Measurements from ENCODE around the gene CYB5RL.

The CYB5RL gene

DNA sequence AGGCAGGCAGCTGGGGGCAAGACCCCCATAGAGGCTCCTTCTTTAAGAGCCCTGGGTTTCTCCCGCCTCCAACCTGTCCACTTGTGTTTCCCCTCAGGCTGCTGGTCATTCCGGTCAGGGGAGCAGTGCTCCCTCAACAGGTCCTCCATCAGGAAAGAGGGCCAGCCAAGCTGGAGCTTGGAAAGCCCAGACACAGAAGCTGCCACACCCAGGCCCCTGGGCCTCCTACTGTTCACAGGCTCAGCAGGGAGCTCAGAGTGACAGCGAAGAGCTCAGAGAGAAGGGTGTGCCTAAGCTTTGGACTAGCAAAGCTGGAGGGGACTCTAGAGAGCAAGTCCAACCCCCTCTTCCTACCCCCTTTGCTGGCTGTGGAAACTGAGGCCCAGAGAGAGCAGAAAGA, 36.8 kb downstream of the CYB5RL start:
- no peak for DNase-seq
- Histone ChIP-seq H3K27me3 (no peaks in the 10 kb centered on the region), H3K4me1 (no peaks in the 10 kb centered on the region), H3K4me3 (ENCODE audit: low read depth, low read length) (no peak overlapping the region), H3K9me3 (no peaks in the 10 kb centered on the region), H3K36me3 (no peaks in the 10 kb centered on the region)
- TF ChIP-seq, protein P1, sequence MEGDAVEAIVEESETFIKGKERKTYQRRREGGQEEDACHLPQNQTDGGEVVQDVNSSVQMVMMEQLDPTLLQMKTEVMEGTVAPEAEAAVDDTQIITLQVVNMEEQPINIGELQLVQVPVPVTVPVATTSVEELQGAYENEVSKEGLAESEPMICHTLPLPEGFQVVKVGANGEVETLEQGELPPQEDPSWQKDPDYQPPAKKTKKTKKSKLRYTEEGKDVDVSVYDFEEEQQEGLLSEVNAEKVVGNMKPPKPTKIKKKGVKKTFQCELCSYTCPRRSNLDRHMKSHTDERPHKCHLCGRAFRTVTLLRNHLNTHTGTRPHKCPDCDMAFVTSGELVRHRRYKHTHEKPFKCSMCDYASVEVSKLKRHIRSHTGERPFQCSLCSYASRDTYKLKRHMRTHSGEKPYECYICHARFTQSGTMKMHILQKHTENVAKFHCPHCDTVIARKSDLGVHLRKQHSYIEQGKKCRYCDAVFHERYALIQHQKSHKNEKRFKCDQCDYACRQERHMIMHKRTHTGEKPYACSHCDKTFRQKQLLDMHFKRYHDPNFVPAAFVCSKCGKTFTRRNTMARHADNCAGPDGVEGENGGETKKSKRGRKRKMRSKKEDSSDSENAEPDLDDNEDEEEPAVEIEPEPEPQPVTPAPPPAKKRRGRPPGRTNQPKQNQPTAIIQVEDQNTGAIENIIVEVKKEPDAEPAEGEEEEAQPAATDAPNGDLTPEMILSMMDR (IDR thresholded peaks at IDR 0.05; ENCODE audit: low read depth, low read length), result no peak

DNA sequence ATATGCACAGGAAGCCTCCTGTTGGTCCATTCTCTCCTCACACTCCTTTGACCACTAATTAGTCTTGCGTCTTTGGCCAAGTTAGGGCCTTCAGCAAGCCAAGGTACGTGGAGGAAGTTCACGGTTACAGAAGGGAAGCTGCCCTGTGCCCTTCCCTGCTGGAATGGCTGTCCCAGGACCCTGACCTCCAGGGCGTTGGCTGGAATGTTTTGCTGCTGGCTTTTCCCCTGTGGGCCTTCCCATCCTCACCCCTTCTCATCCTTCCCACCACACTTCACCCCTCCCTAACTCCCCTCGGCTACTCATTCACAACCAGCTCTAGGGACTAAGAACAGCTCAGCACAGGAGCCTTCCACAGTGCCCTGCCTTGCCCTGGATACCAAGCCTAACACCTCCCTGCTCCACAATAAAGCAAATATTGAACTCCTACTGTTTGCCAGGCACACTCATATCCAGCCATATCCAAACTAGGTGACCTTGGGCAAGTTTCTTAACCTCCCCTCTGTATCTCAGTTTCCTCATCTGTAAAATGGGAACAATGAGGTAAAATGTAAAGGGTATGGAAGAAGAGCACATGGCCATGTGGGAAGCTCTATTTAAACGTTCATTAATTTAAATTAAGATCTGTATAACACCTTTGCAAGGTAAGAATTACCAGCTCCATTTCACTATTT, 38.2 kb downstream of the CYB5RL start:
- DNase-seq, result no peak
- TF ChIP-seq, protein P1 (IDR thresholded peaks at IDR 0.05; ENCODE audit: low read depth, low read length), result no peak
- Histone ChIP-seq H3K36me3 (no peaks in the 10 kb centered on the region), H3K4me3 (ENCODE audit: low read depth, low read length) (no peak overlapping the region), H3K9me3 (no peaks in the 10 kb centered on the region), H3K27me3 (no peaks in the 10 kb centered on the region), H3K4me1 (no peaks in the 10 kb centered on the region)

DNA sequence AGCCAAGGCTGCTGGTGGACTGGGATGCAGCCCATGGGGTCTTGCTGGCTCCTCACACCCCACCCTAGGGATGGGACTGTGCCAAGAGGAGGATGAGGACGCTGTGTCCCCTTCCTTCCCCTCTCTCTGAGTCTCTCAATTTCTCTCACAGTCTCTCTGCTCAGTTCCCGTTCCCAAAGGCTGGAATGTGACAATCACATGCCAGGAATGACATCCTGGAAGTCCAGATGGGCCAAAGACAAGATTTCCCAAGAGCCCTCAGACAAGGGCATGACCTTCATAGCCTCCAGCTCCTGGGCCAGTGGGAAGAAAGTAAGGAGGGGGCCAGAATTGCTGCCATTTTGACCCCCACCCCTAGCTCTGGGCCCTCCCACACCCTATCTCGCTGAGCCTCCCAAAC, 39.5 kb downstream of the CYB5RL start:
- TF ChIP-seq, protein P1 (IDR thresholded peaks at IDR 0.05; ENCODE audit: low read depth, low read length), result no peak
- Histone ChIP-seq H3K4me3 (ENCODE audit: low read depth, low read length) (no peak overlapping the region), H3K4me1 (no peaks in the 10 kb centered on the region), H3K9me3 (no peaks in the 10 kb centered on the region), H3K27me3 (no peaks in the 10 kb centered on the region), H3K36me3 (no peaks in the 10 kb centered on the region)
- no peak for DNase-seq

DNA sequence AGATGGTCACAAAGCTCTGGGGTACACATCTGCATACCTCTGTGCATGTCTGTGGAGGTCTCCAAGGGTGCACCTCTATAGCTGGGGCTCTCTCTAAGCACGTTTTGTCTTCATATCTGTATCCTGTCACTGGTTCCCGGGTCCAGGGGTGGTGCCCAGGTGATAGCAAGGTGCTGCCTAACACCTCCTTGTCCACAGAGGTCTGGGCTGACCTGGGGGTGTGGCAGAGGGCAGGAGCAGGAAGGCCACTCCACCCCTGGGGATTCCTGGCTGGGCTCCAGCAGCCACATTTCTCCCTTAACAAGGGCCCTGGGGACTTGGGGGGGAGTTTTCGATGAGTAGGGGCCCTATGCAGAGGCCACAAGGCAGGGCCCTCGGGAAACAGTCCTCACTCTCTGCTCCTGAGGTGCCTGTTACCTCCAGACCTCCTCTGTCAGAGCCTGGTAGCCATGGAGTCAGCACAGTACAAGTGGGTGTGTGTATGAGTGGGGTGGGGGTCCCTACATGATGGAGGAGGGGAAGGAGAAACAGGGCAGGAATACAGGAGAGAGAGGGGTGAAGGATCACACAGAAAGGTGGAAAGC, 40.0 kb downstream of the CYB5RL start:
- no peaks in the 10 kb centered on the region for H3K36me3 ChIP-seq
- H3K4me3 ChIP-seq (ENCODE audit: low read depth, low read length), result no peak overlapping the region
- H3K27me3 ChIP-seq, result no peaks in the 10 kb centered on the region
- TF ChIP-seq, protein P1 (IDR thresholded peaks at IDR 0.05; ENCODE audit: low read depth, low read length), result no peak
- H3K9me3 ChIP-seq, result no peaks in the 10 kb centered on the region
- no peaks in the 10 kb centered on the region for H3K4me1 ChIP-seq
- no peak for DNase-seq

DNA sequence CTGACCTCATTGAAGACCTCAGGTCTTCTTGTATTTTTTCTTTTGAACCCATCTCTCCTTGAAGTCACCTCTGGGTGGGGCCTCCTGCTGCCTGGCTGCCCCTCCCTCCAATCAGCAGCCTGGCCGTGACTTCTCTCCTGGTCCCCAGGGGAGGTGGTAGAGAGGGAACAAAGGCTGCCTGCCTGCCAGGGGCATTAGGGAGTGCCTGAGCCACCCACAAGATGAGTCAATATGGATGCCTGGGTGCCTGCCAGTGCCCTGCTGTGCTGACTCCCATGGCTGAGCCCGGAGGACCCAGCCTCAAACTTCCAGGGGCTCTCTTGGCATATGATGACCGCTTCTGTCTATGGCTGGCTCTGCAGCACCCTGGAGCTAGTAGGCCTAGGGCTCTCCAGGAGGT, 41.8 kb downstream of the CYB5RL start:
- no peaks in the 10 kb centered on the region for H3K27me3 ChIP-seq
- H3K36me3 ChIP-seq, result no peaks in the 10 kb centered on the region
- no peak overlapping the region for H3K4me3 ChIP-seq (ENCODE audit: low read depth, low read length)
- DNase-seq, result no peak
- TF ChIP-seq, protein P1 (IDR thresholded peaks at IDR 0.05; ENCODE audit: low read depth, low read length), result no peak
- 0 out of 2 replicates have a peak, but pooled peaks cover 3% of the 10 kb centered on the region for H3K4me1 ChIP-seq
- no peaks in the 10 kb centered on the region for H3K9me3 ChIP-seq

DNA sequence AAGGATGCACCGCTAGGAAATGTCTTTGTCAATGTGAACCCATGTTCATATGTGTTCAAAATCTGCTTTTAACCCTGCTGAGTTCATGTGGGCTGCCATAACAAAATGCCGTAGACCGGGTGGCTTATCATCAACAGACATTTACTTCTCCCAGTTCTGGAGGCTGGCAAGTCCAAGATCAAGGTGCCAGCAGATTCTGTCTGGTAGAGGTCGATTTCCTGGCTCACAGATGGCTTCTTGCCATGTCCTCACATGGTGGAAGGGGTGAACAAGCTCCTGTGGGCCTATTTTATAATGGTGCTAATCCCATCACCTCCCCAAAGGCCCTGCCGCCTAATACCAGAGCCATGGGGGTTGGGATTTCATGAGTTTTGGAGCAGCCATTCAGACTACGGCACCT, 42.4 kb downstream of the CYB5RL start:
- TF ChIP-seq, protein P1 (IDR thresholded peaks at IDR 0.05; ENCODE audit: low read depth, low read length), result no peak
- no peak for DNase-seq
- H3K27me3 ChIP-seq, result no peaks in the 10 kb centered on the region
- H3K36me3 ChIP-seq, result no peaks in the 10 kb centered on the region
- H3K4me1 ChIP-seq, result 0 out of 2 replicates have a peak, but pooled peaks cover 3% of the 10 kb centered on the region
- H3K4me3 ChIP-seq (ENCODE audit: low read depth, low read length), result no peak overlapping the region
- H3K9me3 ChIP-seq, result no peaks in the 10 kb centered on the region

All from BE2C (cell line).